Body of pancreas (tissue), 4 donors: Measurements from ENCODE around the gene THUMPD3.

Experiments used
- CTCF ChIP-seq, 7 experiments: fragments of 450-650 bp in 4 of 7; fragments of 200-600 bp in 3 of 7; sonication (generic) in 3 of 7; IDR thresholded peaks; one replicate each; pipeline ENCODE4 v1.5.1; 2016 to 2019; ENCODE audit warnings: antibody characterized with exemption in 7 of 7
- POLR2A ChIP-seq, 3 donors: fragments of 450-650 bp; IDR thresholded peaks; one replicate each; pipeline ENCODE4 v1.6.1; 2016; ENCODE audit warnings: antibody characterized with exemption in 3 of 3, mild to moderate bottlenecking in 2 of 3

DNA sequence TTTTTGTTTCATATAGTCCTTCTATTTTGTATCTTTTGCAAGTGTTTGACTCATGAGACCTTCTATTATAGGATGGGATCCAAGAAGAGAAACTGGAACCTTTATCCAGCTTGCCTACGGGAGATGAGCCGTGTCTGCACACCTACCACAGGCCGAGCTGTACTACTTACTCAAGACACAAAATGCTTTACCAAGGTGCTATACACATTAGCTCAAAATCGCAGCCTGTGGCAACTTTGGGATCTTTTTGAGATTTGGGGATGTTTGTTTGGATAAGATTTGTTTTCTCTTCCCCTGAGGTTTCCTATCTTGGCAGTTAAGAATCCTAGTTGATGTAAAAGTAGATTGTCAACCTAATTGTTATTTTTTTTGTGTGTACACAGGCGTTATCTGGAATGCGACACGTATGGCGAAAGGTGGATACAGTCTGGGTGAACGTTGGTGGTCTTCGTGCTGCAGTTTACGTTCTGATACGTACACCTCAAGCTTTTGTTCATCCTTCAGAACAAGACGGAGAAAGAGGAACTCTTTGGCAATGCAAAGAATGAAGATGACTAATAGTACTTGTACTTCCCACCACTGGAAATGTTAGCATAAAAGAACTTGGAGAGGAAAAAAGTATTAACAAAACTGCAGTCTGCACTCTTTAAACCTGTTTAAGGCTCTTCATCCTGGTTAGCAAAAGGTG is 21.4 kb downstream of the THUMPD3 start:
- TF ChIP-seq POLR2A (IDR thresholded peaks at IDR 0.05) (no peak), CTCF (IDR thresholded peaks at IDR 0.05) (no peak)
